ENCODE measurements around the gene SLC16A12.
"Not testable (repeated sequence)": the region's sequence is repeated elsewhere in the genome, so short reads cannot be mapped to it uniquely, and the experiment has no call there.

SLC16A12 gene

DNA sequence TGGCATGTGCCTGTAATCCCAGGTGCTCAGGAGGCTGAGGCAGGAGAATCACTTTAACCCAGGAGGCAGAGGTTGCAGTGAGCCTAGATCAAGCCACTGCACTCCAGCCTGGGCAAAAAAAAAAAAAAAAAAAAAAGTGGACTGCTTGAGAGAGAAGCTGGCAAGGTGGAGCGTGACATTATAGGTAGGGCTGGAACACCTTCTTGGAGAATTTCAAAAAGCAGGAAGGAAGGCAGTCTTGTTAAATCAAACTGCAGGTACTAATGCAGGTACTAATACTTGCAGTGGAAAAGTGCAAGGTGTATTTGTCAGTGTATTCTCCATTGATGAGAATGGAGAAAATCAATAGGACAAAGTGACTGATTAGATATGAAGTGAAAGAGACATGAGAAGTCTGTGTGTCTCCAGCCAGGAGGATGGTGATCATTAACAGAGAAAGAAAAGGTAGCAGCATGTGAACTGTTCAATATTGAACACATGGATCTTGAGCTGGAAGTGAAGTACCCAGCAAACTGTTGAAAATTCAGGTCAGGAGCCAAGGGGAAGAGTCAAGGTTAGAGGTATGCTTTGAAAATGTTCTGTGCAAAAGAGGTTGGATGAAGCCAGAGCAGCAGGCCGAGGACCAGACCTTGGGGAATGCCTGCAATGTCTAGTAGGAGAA is 12.6 kb upstream of the SLC16A12 start:
- DNase-seq, result no peak

DNA sequence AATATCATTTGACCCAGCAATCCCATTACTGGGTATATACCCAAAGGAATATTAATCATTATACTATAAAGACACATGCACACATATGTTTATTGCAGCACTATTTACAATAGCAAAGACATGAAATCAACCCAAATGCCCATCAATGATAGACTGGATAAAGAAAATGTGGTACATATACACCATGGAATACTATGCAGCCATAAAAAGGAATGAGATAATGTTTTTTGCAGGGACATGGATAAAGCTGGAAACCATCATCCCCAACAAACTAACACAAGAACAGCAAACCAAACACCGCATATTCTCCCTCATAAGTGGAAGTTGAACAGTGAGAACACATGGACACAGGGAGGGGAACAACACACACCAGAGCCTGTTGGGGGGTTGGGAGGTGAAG is 11.3 kb upstream of the SLC16A12 start:
- DNase-seq, result not testable (repeated sequence)

GRCh38 chr10:89543841-89544240 is 8.4 kb upstream of the SLC16A12 start:
- DNase-seq, result no peak

DNA sequence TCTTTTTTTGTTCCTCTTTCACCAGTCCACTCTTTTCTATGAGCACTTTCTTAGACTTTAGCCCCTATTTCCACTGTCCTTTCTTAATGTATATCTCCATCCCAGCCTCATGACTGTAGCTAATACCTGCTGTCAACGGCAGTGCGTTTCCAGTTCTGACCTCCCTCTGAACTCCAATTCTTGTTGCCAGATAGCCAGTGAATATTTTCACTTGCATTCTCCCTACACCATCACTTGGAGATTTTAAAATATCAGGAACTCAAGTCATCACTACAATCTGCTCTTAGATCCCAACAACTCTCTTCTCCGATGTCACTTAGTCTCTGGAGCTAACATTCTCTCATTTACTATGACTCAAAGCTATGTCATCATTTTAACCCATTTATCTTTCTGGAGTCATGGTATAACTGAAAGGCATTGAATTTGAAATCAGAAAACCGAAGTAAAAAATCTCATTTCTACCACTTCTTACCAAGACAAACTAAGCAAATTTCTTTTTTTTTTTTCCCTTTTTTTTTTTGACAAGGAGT is 5.1 kb upstream of the SLC16A12 start:
- no peak for DNase-seq

GRCh38 chr10:89537364-89537763 is 2.0 kb upstream of the SLC16A12 start:
- DNase-seq, result no peak

DNA sequence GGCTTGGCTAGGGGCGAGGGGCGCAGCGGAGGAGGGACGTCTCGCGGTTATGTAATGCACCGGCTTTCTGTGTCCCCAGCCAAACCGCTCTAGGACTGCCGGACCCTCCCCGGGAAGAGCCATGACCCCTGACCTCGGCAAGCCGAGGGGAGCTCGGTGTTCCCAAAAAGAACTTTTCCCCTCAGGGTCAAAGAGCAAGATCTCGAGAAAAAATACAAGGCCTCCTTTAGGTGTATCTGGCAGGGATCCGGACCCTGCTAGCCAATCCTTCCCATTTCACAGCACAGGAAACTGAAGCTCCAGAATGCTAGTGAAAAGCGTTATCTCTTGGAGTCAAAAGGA is 590 bp upstream of the SLC16A12 start:
- no peak for DNase-seq

- DNase-seq, result no peak
Observed at GRCh38 chr10:89534826-89535166, 598 bp downstream of the SLC16A12 start.

- DNase-seq, result no peak
Observed at GRCh38 chr10:89532476-89532875, 2.9 kb downstream of the SLC16A12 start.

GRCh38 chr10:89531359-89531758 is 4.0 kb downstream of the SLC16A12 start:
- no peak for DNase-seq

DNA sequence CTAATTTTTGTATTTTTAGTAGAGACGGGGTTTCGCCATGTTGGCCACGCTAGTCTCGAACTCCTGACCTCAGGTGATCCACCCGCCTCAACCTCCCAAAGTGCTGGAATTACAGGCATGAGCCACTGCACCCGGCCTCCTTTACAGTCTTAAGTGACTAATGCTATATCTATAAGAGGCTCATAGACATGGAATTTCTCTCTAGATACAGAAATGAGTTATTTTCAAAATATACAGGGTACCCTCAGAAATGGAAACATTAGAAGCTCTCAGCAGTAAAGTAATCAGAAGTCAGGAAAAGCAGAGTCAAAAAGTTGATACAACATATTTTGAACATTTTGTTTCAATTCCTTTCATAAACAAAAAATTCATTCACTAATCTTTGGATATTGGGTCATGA is 5.7 kb downstream of the SLC16A12 start:
- DNase-seq, result not testable (repeated sequence)

DNA sequence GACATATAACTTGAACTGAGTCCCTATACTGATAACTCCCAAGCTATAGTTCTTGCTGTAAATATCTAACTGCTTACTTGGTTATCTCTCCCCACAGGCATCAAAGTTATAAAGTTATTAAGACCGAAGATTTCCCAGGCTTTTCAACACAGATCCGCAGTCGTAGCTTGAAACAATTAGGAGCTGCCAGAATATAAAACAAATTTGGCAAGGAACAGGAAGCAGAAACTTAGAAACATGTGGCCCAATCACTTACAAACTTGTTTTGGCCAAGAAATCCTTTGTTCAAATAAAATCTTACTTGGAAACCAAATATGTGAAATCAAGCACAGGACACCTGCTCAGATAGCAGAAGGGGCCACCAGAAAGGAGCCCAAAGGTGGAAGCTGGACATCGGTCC is 9.0 kb downstream of the SLC16A12 start:
- no peak for DNase-seq

DNA sequence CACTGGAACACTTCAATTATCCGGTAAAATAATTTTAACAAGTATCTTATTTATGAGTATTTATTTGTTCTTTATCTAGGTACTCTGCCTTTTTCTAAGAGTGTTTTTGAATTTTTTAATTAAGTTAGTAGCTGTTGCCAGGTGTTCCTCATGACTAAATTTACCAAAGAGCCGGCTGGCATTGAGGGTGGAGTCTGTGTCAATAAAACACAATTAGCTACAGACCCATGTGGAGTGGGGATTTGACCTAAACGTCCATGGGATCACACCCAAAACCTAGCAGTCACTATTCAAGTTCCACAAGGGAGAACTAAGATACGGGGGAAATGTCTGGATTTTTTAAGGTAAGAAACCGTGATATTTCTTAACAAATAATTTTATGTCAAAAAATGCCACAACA is 9.8 kb downstream of the SLC16A12 start:
- no peak for DNase-seq

DNA sequence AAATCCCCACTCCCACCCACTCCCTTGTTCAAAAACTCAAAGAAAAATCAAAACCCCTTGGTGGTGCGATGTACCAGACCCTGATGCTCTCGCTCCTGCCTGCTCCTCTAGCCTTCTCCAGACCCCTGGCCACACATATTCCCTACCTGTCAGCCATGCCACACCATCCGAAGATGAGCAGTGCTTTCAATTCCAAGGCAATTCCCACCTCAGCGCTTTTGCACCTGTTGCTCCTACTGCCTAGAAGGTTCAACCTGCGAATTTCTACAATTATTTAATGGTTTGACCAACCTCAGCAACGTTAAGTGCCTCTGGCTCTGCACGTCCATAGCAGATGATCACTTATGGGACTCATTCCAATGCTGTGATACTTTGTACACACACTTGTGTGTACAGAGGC is 11.1 kb downstream of the SLC16A12 start:
- DNase-seq, result no peak

GRCh38 chr10:89523274-89523673 is 12.1 kb downstream of the SLC16A12 start:
- no peak for DNase-seq

DNA sequence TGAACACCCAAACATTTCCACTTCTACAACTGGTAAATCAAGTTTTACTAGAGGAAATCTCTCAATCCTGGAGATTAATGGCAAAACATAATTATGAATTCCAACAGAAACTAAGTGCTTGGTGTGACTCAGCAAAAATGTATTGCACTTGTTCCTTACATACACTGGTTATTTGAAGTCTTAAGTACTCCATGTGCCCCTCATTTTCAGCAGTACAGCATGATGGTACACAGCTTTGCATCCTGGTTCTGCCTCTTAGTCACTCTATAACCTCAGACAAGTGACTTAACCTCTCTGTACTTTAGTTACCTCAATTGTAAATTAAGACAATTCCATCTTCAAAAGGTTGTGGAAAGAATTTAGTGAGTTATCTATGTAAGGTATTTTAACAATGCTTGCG is 12.9 kb downstream of the SLC16A12 start:
- no peak for DNase-seq

- DNase-seq, result no peak
Observed at GRCh38 chr10:89521368-89521767, 14.0 kb downstream of the SLC16A12 start.

GRCh38 chr10:89520706-89521105 is 14.7 kb downstream of the SLC16A12 start:
- no peak for DNase-seq

DNA sequence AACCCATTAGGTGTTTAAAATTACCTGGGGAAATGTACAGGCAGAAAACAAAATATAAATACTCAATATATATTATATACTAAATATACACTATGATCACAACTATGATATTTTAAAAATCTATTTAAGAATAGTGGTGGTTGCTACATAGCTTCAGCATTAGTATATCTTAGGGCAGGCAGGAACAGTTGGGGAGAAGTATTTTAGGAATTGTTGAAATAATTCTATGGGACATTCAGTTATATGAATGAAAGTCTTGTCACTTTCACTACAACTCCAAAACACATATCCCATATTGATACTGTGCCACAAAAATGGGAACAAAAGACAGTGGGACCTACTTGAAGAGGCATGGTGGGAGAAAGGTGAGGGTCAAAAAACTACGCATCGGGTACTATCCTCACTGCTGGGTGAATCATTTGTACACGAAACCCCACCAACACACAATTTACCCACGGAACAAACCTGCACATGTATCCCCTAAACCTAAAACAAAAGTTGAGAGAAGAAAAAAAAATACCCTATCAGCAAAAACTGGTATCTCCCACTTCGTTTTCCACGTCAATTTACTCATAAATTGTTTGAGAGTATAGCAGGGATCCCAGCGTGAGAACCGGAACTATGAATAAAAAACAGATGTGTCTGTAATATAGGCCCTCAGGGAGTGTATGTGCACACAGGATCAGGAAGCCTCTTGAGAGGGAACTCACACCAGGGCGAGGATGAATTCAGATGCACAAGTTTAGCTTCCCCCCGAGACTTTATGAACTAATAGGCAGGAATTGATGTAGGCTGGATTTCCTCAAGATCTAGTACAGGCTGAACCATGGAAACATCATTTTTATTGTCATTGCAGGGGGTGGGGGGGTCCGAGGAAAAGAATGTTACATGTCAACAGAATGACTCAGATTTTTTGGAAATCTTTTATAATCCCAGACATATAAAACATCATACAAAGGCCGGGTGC is 16.2 kb downstream of the SLC16A12 start:
- DNase-seq, result no peak

DNA sequence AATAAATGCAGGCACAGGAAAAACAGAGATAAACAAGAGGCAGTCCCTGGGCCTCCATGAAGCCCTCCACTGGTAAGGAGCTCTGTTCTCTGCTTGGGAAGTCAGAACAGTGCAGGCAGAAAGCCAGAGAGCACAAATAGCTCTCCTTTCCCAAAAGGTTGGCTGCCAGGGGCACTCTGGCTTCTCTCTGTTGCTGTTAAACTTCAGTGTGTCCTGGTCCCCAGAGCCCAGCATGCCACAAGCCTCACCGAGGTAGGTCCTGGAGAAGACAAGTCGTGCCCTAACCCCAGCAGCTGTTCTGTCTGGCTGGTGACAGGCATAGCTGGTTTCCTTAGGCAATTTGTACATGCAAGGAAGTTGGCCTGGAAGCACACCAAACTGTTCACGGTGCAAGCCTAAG is 17.3 kb downstream of the SLC16A12 start:
- no peak for DNase-seq

- no peak for DNase-seq
Observed at GRCh38 chr10:89516149-89516832, 19.1 kb downstream of the SLC16A12 start.

- DNase-seq, result no peak
Observed at GRCh38 chr10:89515031-89515841, 20.2 kb downstream of the SLC16A12 start.

GRCh38 chr10:89513206-89513605 is 22.2 kb downstream of the SLC16A12 start:
- DNase-seq, result no peak
